Measurements from ENCODE around the gene CRKL.

Gene CRKL

GRCh38 chr22:20948450-20948849 lies 31.2 kb downstream of the CRKL start:
- no peak for FAIRE-seq
- no peak for DNase-seq (ENCODE audit: extremely low spot score, insufficient read length, low read depth)

GRCh38 chr22:20948989-20949388 lies 31.8 kb downstream of the CRKL start:
- FAIRE-seq = no peak
- no peak for DNase-seq (ENCODE audit: extremely low spot score, insufficient read length, low read depth)

GRCh38 chr22:20949698-20950183 lies 32.5 kb downstream of the CRKL start:
- FAIRE-seq = no peak

GRCh38 chr22:20951151-20951931 lies 34.1 kb downstream of the CRKL start:
- FAIRE-seq (no peak), DNase-seq (ENCODE audit: extremely low spot score, insufficient read length, low read depth) (no peak)

More at GRCh38 chr22:20949698-20950183, 32.5 kb downstream of the CRKL start:
- DNase-seq (ENCODE audit: extremely low spot score, insufficient read length, low read depth) = no peak

- no peak for FAIRE-seq
- no peak for DNase-seq (ENCODE audit: extremely low spot score, insufficient read length, low read depth)
Measured at GRCh38 chr22:20951932-20952380, 34.7 kb downstream of the CRKL start.

GRCh38 chr22:20952544-20953341 lies 35.5 kb downstream of the CRKL start:
- FAIRE-seq (no peak), DNase-seq (ENCODE audit: extremely low spot score, insufficient read length, low read depth) (no peak)

- FAIRE-seq = no peak
Measured at GRCh38 chr22:20953342-20953608, 36.1 kb downstream of the CRKL start.

GRCh38 chr22:20953668-20954500 lies 36.7 kb downstream of the CRKL start:
- FAIRE-seq (no peak), DNase-seq (ENCODE audit: extremely low spot score, insufficient read length, low read depth) (no peak)

More at GRCh38 chr22:20953342-20953608, 36.1 kb downstream of the CRKL start:
- DNase-seq (ENCODE audit: extremely low spot score, insufficient read length, low read depth) = no peak

- FAIRE-seq (no peak), DNase-seq (ENCODE audit: extremely low spot score, insufficient read length, low read depth) (no peak)
Measured at GRCh38 chr22:20955548-20955947, 38.3 kb downstream of the CRKL start.

- no peak for FAIRE-seq
- DNase-seq (ENCODE audit: extremely low spot score, insufficient read length, low read depth) = no peak
Measured at GRCh38 chr22:20956258-20957101, 39.3 kb downstream of the CRKL start.

GRCh38 chr22:20957102-20957682 lies 40.0 kb downstream of the CRKL start:
- DNase-seq (ENCODE audit: extremely low spot score, insufficient read length, low read depth) = no peak
- no peak for FAIRE-seq

- no peak for DNase-seq (ENCODE audit: extremely low spot score, insufficient read length, low read depth)
- peak; percentile 33 for FAIRE-seq
Measured at GRCh38 chr22:20957683-20958431, 40.6 kb downstream of the CRKL start.

- DNase-seq (ENCODE audit: extremely low spot score, insufficient read length, low read depth) (no peak), FAIRE-seq (no peak)
Measured at GRCh38 chr22:20959578-20960461, 42.6 kb downstream of the CRKL start.

GRCh38 chr22:20960609-20961008 lies 43.4 kb downstream of the CRKL start:
- DNase-seq (ENCODE audit: extremely low spot score, insufficient read length, low read depth) (no peak), FAIRE-seq (no peak)

GRCh38 chr22:20962491-20962945 lies 45.3 kb downstream of the CRKL start:
- FAIRE-seq = no peak

GRCh38 chr22:20963201-20964052 lies 46.2 kb downstream of the CRKL start:
- no peak for DNase-seq (ENCODE audit: extremely low spot score, insufficient read length, low read depth)
- FAIRE-seq = no peak

More at GRCh38 chr22:20962491-20962945, 45.3 kb downstream of the CRKL start:
- DNase-seq (ENCODE audit: extremely low spot score, insufficient read length, low read depth) = no peak

Measured in GM18507 (cell line).